Central memory CD4-positive, alpha-beta T cell (primary cell): ENCODE data around the gene CDYL.

Experiments
- DNase-seq: peaks from one replicate; pipeline ENCODE4 v3.0.0; 2022

The CDYL gene

DNA sequence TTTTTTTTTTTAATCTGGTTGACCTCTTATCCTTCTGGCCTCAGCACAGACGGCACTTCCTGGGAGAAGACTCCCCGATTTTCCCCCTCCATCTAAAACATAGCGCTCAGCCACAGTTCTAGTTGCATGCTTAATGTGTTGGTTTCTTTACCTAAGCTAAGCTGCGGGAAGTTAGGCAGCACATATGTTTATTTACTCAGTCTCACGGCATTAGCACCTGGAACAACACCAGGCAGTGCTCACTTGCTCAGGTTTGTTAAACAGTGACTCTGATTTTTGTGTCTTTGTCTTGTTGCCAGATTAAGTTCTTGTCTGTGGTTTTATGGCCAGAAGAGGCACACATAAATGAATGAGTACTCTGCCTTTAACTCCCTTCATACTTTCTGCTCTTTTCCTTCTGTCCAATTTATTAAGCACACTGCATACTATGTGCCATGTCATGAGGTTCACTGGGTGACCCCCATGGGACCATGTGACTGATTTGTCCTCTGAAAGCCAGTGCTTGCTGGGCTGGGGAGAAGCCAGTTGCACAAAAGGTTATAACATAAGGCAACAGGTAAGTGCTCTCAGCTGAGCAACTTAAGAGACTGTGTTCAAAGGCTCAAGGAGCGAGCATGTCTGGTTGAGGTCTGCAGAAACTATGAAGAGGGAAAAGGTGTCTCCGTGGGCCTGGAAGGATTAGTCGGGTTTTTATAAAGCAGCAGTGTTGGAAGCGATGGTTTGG is 134.0 kb downstream of the CDYL start:
- DNase-seq: no peak

- no peak for DNase-seq
Observed at GRCh38 chr6:4912559-4912958, 136.4 kb downstream of the CDYL start.

DNA sequence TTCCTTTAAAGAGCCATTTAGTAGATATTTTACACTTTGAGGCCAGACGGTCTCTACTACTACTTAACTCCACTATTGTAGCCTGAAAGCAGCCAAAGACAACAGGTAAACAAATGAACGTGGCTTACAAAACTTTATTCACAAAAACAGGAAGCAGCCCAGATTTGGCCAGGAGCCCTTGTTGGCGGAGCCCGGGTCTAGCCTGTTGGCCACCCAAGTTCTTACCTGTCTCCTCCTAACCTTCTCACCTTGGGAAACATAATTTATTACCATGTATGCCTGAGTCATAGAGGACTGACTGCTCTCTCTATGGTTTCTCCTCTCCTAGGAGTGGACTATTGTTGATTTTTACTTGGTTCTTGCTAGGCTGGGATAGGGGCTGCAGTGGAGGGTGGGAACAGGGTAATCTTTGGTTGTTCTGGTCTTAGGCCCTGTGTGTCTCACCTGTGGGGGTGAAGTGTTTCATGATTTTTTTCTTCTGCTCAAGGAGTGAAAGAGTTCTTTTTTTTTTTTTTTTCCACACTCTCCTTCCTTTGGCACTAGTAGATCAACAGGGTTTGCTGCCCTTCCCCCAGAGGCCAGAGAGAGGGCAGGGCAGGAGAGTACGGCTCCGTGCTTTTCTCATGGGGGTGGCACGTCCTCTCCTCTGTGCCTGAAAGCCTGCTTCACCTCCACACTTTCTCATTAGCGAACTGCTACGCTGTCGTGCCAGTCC is 137.7 kb downstream of the CDYL start:
- DNase-seq: no peak

DNA sequence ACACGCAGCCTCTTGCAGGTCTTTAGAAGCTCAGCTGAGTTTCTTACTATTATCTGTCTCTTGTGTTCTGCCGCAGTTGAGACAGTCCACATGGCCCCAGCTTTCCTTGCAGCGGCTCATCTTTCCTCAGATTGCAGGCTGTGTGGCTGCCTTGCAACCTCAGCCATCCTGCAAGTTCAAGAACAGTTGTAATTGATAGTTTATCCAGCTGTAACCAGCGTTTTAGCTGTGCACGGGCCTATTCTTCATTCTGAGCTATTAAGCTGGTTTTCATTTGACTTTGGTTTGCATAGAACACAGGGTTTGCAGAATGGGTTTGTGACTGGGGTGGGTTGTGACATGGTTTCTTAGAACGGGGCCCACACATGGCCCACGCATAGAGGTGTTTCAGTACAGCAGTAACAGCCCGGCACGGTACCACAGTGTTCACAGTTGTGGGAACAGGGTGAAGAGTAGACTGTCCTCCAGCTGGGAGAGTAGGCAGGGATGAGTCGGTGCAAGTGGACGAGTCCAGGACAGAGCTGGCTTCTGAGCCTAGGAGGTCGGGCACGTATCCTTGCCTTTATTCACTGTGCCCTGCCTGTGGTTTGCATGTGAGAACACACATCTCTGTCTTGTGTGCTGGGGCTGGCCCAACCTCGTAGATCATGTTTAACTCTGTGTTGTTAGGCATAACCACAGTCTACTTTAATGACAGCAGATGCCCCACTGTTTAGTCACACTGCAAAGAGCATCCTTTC is 138.4 kb downstream of the CDYL start:
- DNase-seq: no peak

DNA sequence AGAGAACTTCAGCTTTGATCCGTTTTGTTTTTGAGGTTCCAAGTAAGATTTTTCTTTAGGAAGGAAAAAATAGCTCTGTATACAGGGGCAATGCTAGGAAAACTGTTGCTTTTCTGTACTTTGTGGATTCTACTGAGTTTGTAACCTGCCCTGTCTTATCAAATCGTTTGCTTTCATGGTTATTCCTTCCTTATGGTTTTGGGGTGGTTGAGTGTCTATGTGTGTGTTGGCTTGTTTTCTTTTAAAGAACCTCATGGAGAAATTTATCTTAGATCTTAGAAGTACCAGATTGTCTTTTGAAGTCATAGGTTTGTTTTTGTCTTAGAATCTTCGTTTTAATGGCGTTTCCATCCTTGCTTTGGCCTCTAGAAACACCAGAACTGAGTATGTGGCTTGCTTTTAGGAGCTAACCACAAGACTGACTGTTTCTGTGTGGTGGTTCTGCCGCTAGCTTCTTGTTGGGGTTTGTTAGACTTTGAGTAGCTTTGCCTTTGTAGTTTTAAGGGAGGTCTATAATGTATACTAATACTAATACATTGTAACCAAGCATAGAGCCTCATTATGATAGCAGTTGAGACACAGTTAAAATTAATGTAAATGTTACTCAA is 140.9 kb downstream of the CDYL start:
- no peak for DNase-seq

- no peak for DNase-seq
Observed at GRCh38 chr6:4920914-4921410, 144.8 kb downstream of the CDYL start.

GRCh38 chr6:4922488-4923037 is 146.4 kb downstream of the CDYL start:
- DNase-seq: no peak

GRCh38 chr6:4923081-4923480 is 146.9 kb downstream of the CDYL start:
- no peak for DNase-seq

DNA sequence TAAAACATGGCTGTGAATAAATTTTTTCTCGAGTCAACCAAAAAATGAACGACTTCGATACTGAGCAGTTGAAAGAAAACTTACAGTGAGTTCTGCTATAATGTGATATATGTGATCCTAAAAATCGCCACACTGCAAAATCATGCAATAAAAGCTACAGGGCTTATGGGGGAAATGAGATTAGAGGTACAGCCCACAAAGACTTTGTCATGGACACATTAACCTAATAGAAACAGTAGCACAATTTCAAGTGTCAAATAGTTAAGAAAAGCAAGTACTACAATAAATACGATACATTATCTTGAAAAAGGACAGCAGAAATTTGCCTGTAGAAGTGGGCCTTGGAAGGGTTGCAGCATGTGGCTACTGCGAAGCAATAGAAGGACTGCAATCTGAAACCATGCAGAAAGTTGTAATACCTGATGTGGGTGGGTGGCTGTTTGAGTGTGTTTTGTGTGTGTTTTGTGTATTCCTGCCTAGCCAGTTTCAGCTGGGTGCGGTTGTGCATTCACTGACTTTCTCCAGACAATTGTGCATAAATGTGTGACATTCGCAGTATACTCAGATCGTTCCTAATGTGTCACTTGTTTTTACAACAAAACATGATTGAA is 148.6 kb downstream of the CDYL start:
- no peak for DNase-seq

DNA sequence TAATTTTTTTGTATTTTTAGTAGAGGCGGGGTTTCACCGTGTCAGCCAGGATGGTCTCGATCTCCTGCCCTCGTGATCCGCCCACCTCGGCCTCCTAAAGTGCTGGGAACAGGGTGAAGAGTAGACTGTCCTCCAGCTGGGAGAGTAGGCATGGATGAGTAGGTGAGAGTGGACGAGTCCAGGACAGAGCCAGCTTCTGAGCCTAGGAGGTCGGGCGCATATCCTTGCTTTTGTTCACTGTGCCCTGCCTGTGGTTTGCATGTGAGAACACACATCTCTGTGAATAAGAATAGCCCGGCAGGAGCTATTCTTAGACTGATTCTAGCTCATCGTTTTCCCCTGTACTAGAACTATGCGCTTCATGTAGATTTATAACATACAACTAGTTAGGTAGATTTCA is 149.4 kb downstream of the CDYL start:
- DNase-seq: no peak

GRCh38 chr6:4928426-4928825 is 152.2 kb downstream of the CDYL start:
- DNase-seq: no peak

GRCh38 chr6:4929097-4929718 is 153.0 kb downstream of the CDYL start:
- DNase-seq: no peak

DNA sequence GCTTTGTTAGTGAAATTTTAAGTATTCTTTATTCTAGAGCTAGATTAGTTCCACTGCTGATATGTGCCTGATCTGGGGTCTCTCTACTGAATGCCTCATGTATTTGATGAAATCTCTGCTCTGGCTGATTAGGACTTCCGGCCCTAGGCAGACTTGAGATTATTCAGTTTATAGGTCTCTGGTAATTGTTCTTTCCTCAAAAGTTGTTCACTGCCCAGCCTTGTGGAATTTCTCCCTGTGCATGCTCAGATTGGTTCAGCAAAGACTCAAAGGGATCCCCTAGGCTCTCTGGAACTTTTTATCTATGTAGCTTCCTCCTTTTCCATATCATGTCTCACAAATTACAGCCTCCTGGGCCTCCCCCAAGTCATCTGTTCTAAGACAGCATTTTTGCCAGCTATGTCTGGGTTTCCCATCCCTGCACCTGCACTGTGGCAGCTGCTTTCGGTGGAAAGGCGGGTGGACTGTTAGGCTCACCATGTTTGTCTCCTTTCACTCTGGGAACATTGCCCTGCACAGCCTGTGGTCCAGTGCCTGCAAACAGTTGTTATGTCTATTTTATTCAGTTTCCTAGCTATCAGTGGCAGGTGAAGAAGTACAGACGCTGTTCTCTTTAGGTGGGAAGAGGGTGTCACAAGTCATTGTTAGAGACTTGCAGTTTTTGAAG is 154.0 kb downstream of the CDYL start:
- no peak for DNase-seq

DNA sequence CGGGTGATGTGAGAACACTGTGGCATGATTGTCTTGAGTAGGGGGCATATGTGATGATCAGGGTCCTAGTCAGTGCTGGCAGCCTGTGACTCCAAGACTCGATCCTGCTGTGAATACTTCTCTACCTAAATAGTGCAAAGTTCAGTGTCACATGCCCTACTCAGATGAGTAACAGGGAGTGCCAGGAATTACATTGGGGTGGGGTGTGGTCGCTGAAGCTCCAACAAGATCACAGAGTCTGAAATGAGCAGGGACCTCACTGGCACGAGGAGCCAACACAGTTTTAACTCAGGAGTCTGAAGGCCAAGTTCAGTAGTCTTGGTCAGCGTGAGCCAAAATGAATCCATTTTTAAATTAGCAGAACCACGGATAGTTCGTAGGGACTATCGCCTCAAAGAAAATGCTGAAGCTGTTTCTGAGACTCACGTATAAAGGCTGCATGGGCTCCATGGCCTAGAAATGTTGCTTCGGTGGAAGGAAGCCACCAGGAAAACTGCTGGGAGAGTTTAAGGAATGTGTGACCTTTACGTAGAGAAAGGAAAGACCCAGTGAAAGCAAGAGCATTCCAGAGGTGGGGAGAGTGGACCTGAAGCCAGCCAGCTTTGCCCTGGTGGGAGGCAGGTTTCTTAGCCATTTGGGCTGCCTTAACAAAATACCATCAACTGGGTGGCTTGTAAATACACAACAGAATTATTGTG is 155.5 kb downstream of the CDYL start:
- no peak for DNase-seq

GRCh38 chr6:4932228-4932903 is 156.2 kb downstream of the CDYL start:
- DNase-seq: no peak

- DNase-seq: no peak
Observed at GRCh38 chr6:4935486-4935885, 159.3 kb downstream of the CDYL start.

- DNase-seq: no peak
Observed at GRCh38 chr6:4935975-4936680, 159.9 kb downstream of the CDYL start.

- DNase-seq: no peak
Observed at GRCh38 chr6:4936681-4937041, 160.5 kb downstream of the CDYL start.

- DNase-seq: no peak
Observed at GRCh38 chr6:4937414-4937813, 161.2 kb downstream of the CDYL start.

GRCh38 chr6:4939241-4939640 is 163.0 kb downstream of the CDYL start:
- no peak for DNase-seq
